Panc1 (cell line): ENCODE results near the gene PTPRE. TPM values are rescaled to one million over a fixed set of nuclear protein-coding genes. Genes with fewer than 3 reads are reported as not detected.

Experiments used
- ATAC-seq: fragments of 200-7000 bp; cut with Tn5 transposase; 2 replicates; pipeline ENCODE4 v1.9.1; 2020; ENCODE audit warnings: mild to moderate bottlenecking, moderate library complexity
- BruUV-seq: library from RNA; stranded (reverse); fragments of 400-500 nt; replicated peaks from 2 replicates; lab custom pipeline; 2021; lab: Mats Ljungman, UMichigan
- CTCF ChIA-PET: fragments of 300-600 bp; sonication (Branson Sonifier 250); formaldehyde crosslinking; loops from one replicate; lab custom pipeline; 2022; ENCODE audit warnings: antibody characterized with exemption; lab: Charles Lee
- POLR2A ChIA-PET: fragments of 300-600 bp; sonication (Branson Sonifier 250); formaldehyde crosslinking; loops from one replicate; lab custom pipeline; 2022; ENCODE audit warnings: antibody characterized with exemption; lab: Charles Lee
- DNase-seq: peaks from one replicate; pipeline ENCODE4 v3.0.0-alpha.2; 2010; ENCODE audit warnings: low read depth, low spot score
- H3K27ac ChIP-seq: 2 replicates; pipeline ENCODE4 v1.5.1; 2011; ENCODE audit warnings: mild to moderate bottlenecking, low read length, inconsistent platforms
- H3K27me3 ChIP-seq: fragments of 200-500 bp; sonication (Bioruptor generic); 2 replicates; pipeline ENCODE4 v1.6.0; 2014; ENCODE audit warnings: low read length, inconsistent platforms; ENCODE audit not compliant: control insufficient read depth, insufficient read depth
- H3K36me3 ChIP-seq: fragments of 200-500 bp; sonication (Bioruptor generic); 2 replicates; pipeline ENCODE4 v1.5.1; 2014; ENCODE audit warnings: inconsistent platforms, mild to moderate bottlenecking, low read length, moderate library complexity; ENCODE audit not compliant: control insufficient read depth, insufficient read depth
- H3K4me1 ChIP-seq: 2 replicates; pipeline ENCODE4 v1.5.1; 2011; ENCODE audit warnings: inconsistent platforms, mild to moderate bottlenecking, low read length, moderate library complexity; ENCODE audit not compliant: control insufficient read depth, insufficient read depth
- H3K4me3 ChIP-seq, 2 experiments: 2 replicates each; pipeline ENCODE4 v1.5.1; 2011 to 2012; ENCODE audit warnings: low read depth in 2 of 2, low read length in 2 of 2, mild to moderate bottlenecking in 2 of 2, inconsistent platforms in 1 of 2, moderate library complexity in 1 of 2
- H3K9me3 ChIP-seq: fragments of 200-500 bp; sonication (Bioruptor generic); 2 replicates; pipeline ENCODE4 v1.5.1; 2014; ENCODE audit warnings: low read depth, mild to moderate bottlenecking, inconsistent platforms, low read length, moderate library complexity; ENCODE audit not compliant: control insufficient read depth, insufficient read depth
- CTCF ChIP-seq: fragments of 450-650 bp; IDR thresholded peaks from 2 replicates; pipeline ENCODE4 v1.5.1; 2017; ENCODE audit warnings: mild to moderate bottlenecking
- POLR2AphosphoS5 ChIP-seq: IDR thresholded peaks from 2 replicates; pipeline ENCODE4 v1.6.1; 2012; ENCODE audit warnings: mild to moderate bottlenecking, low read depth, low read length, moderate library complexity
- SIN3A ChIP-seq: IDR thresholded peaks from 2 replicates; pipeline ENCODE4 v1.6.1; 2012; ENCODE audit warnings: low read depth, mild to moderate bottlenecking, low read length, moderate library complexity, borderline replicate concordance; ENCODE audit not compliant: insufficient read depth
- TCF7L2 ChIP-seq: IDR thresholded peaks from 2 replicates; pipeline ENCODE4 v1.6.1; 2011; ENCODE audit warnings: mild to moderate bottlenecking, low read depth, low read length, inconsistent platforms
- in situ Hi-C: cut with HindIII; loops from 2 replicates; pipeline ENCODE4 v1.10.0; 2016; ENCODE audit warnings: low sequenced_read_pairs, low pct_unique_long_range_greater_than_20kb
- intact Hi-C: fragments of 100-400 bp; cut with micrococcal nuclease; formaldehyde crosslinking; loops from one replicate; pipeline ENCODE4 v1.10.0; 2022; ENCODE audit not compliant: unreplicated experiment
- total RNA-seq: library from RNA; stranded (reverse); gene quantifications from one replicate; pipeline ENCODE4 v1.2.1, GENCODE V29; 2021; ENCODE audit not compliant: unreplicated experiment
- TF ChIP-seq, protein P1 (sequence below), 2 experiments: IDR thresholded peaks; 2 replicates each; pipeline ENCODE4 v1.6.1; 2011 to 2012; ENCODE audit warnings: low read depth in 2 of 2, control low read depth in 1 of 2, low read length in 1 of 2, mild to moderate bottlenecking in 1 of 2, moderate library complexity in 1 of 2; ENCODE audit not compliant: insufficient read depth in 1 of 2

The PTPRE gene
- total RNA-seq, 1 experiment from 2014 or later, result 0.44 TPM

DNA sequence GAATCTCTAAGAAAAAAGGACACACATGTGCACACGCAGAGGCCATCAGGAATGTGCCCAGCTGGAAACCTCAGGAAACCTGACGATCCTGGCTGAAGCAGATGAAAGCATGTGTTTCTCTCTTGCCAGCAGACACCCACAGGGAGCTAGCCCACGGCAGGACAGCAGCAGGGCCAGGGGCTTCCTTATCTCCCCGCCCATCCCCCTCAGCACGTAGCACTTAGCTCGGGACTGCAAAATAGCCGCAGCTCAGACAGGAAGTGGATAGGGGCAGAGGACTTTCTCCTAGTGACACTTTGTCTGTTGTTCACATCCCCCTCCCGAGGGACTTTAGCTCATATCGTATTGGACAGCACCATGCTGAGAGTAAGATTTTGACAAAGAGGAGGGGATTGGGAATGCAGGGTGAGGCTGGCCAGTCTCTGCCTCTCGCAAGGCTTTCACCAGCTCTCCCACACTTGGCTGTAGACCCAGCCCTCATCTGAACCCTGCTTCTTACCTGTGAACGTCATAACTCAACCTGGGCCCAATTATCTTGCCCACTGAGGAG, 155.5 kb downstream of the PTPRE start:
- Histone ChIP-seq H3K9me3 (no peaks in the 10 kb centered on the region), H3K4me1 (no peaks in the 10 kb centered on the region), H3K27ac (no peak overlapping the region), H3K27me3 (no peaks in the 10 kb centered on the region; the same call in 1 of the 2 replicates), H3K4me3 (no peak overlapping the region), H3K36me3 (no peaks in the 10 kb centered on the region)
- no TSS peak for BruUV-seq
- TF ChIP-seq SIN3A (no peak), TCF7L2 (no peak), CTCF (no peak), POLR2AphosphoS5 (no peak)
- TF ChIP-seq, protein P1, sequence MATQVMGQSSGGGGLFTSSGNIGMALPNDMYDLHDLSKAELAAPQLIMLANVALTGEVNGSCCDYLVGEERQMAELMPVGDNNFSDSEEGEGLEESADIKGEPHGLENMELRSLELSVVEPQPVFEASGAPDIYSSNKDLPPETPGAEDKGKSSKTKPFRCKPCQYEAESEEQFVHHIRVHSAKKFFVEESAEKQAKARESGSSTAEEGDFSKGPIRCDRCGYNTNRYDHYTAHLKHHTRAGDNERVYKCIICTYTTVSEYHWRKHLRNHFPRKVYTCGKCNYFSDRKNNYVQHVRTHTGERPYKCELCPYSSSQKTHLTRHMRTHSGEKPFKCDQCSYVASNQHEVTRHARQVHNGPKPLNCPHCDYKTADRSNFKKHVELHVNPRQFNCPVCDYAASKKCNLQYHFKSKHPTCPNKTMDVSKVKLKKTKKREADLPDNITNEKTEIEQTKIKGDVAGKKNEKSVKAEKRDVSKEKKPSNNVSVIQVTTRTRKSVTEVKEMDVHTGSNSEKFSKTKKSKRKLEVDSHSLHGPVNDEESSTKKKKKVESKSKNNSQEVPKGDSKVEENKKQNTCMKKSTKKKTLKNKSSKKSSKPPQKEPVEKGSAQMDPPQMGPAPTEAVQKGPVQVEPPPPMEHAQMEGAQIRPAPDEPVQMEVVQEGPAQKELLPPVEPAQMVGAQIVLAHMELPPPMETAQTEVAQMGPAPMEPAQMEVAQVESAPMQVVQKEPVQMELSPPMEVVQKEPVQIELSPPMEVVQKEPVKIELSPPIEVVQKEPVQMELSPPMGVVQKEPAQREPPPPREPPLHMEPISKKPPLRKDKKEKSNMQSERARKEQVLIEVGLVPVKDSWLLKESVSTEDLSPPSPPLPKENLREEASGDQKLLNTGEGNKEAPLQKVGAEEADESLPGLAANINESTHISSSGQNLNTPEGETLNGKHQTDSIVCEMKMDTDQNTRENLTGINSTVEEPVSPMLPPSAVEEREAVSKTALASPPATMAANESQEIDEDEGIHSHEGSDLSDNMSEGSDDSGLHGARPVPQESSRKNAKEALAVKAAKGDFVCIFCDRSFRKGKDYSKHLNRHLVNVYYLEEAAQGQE (IDR thresholded peaks at IDR 0.05; ENCODE audit: insufficient read depth in 1 of 2, low read depth in 2 of 2, low read length in 1 of 2), result no peak
- in situ Hi-C loops (no loop called here), intact Hi-C loops (no loop called here)
- no peak for DNase-seq
- no peak for ATAC-seq
- POLR2A ChIA-PET, result no interaction called here
- CTCF ChIA-PET, result no interaction called here

DNA sequence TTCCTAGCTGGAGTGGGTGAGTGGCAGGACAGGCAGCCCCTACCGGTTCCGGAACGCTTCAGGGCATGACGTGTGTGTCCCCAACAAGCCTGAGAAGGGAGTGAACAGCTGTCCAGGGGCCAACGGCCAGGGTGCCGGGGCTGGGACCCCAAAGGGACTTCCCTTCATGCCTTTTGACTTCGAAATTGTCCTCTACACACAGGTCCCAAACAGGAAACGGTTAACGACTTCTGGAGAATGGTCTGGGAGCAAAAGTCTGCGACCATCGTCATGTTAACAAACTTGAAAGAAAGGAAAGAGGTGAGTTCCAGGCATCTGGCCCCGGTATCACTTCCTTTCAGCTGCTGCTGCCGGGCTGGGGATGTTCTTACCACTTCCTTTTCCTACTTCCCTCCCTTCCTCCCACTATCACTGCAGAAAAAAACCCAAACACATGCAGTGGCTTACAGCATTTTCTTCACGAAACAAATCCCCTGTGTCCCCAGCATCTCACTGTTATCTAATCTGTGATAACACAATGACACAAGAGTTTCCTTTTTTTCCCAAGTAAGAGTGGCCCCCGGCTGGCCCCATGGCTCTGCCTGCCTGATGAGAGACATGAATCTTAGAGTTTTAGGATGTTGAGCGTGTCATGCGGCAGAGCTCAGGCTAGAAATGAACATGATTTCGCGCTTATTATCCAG, 156.1 kb downstream of the PTPRE start:
- Histone ChIP-seq H3K27ac (no peak overlapping the region), H3K4me3 (no peak overlapping the region), H3K4me1 (no peaks in the 10 kb centered on the region), H3K9me3 (no peaks in the 10 kb centered on the region), H3K36me3 (no peaks in the 10 kb centered on the region), H3K27me3 (no peaks in the 10 kb centered on the region; the same call in 1 of the 2 replicates)
- TF ChIP-seq, protein P1 (IDR thresholded peaks at IDR 0.05; ENCODE audit: insufficient read depth in 1 of 2, low read depth in 2 of 2, low read length in 1 of 2), result no peak
- ChIA-PET POLR2A (no interaction called here), CTCF (no interaction called here)
- intact Hi-C loops (no loop called here), in situ Hi-C loops (no loop called here)
- ATAC-seq (no peak), DNase-seq (no peak)
- no TSS peak for BruUV-seq
